ENCODE data around the gene TEX19. TPM values are rescaled to one million over a fixed set of nuclear protein-coding genes. Genes with fewer than 3 reads are reported as not detected.

The TEX19 gene
- total RNA-seq, 2 donors from 2014 or later = 0.46 to 0.48 TPM

GRCh38 chr17:82407255-82407654, 48.2 kb downstream of the TEX19 start:
- H3K4me1 ChIP-seq (ENCODE audit: control insufficient read depth, insufficient read depth, low read length) = no peaks in the 10 kb centered on the region
- no peaks in the 10 kb centered on the region for H3K4me1 Mint-ChIP-seq
- no peaks in the 10 kb centered on the region for H3K9me3 Mint-ChIP-seq
- H3K27me3 ChIP-seq (ENCODE audit: control insufficient read depth, insufficient read depth, low read length, poor library complexity, severe bottlenecking) = no peaks in the 10 kb centered on the region
- no peak overlapping the region for H3K9ac ChIP-seq (ENCODE audit: extremely low read depth, low read length, poor library complexity, severe bottlenecking)
- 92 to 95% methylated on average over 13 of the region's 13 CpGs for WGBS, 2 experiments (ENCODE audit: insufficient coverage in 1 of 2, insufficient read length in 1 of 2)
- H3K9me3 ChIP-seq (ENCODE audit: control insufficient read depth, low read length) = no peaks in the 10 kb centered on the region
- H3K27me3 Mint-ChIP-seq (ENCODE audit: insufficient read depth) = no peaks in the 10 kb centered on the region
- H3K4me3 ChIP-seq (ENCODE audit: low read length) = no peak overlapping the region
- no peak overlapping the region for H3K27ac ChIP-seq (ENCODE audit: low read depth, low read length)
- peaks cover 16% of the 10 kb centered on the region for H3K36me3 Mint-ChIP-seq (ENCODE audit: low read depth)
- peaks cover 7% of the 10 kb centered on the region for H3K36me3 ChIP-seq (ENCODE audit: control insufficient read depth, insufficient read depth, low read length)
- H3K4me3 Mint-ChIP-seq = no peak overlapping the region
- no peak for DNase-seq
- TF ChIP-seq, protein P1, sequence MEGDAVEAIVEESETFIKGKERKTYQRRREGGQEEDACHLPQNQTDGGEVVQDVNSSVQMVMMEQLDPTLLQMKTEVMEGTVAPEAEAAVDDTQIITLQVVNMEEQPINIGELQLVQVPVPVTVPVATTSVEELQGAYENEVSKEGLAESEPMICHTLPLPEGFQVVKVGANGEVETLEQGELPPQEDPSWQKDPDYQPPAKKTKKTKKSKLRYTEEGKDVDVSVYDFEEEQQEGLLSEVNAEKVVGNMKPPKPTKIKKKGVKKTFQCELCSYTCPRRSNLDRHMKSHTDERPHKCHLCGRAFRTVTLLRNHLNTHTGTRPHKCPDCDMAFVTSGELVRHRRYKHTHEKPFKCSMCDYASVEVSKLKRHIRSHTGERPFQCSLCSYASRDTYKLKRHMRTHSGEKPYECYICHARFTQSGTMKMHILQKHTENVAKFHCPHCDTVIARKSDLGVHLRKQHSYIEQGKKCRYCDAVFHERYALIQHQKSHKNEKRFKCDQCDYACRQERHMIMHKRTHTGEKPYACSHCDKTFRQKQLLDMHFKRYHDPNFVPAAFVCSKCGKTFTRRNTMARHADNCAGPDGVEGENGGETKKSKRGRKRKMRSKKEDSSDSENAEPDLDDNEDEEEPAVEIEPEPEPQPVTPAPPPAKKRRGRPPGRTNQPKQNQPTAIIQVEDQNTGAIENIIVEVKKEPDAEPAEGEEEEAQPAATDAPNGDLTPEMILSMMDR (conservative IDR thresholded peaks at IDR 0.05) = no peak
- H3K27ac Mint-ChIP-seq = no peak overlapping the region

DNA sequence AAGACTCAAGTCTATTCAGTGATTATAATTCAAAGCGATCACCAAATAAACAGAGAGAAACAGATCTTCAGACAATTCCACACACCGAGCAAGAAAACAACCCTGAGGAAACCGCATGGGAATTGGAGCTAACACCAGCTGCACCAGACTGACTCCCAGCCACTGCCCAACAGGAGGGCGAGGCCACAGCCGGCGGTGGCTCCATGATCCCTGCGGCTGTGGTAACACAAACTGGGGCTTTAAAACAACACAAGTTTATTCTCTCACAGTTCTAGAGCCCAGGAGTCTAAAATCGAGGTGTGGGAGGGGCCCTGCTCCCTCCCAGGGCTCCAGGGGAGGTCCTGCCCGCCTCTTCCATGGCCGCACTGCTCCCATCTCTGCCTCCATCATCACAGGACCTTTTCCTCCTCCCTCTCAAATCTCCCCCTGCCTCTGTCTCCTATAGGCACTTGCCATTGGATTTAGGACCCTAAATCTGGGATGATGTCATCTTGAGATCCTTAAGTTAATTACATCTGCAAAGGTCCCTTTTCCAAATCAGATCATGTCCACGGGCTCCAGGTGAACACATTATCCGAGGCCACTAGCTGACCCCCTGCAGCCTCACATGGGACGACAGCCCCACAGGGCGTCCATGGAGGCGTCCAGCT, 49.4 kb downstream of the TEX19 start:
- Mint-ChIP-seq H3K4me1 (no peaks in the 10 kb centered on the region), H3K36me3 (ENCODE audit: low read depth) (peaks cover 10% of the 10 kb centered on the region), H3K9me3 (no peaks in the 10 kb centered on the region), H3K27me3 (ENCODE audit: insufficient read depth) (no peaks in the 10 kb centered on the region), H3K27ac (no peak overlapping the region), H3K4me3 (no peak overlapping the region)
- WGBS, 2 experiments (ENCODE audit: insufficient coverage in 1 of 2, insufficient read length in 1 of 2) = 90 to 97% methylated on average over 11 to 15 of the region's 15 CpGs
- H3K9ac ChIP-seq (ENCODE audit: extremely low read depth, low read length, poor library complexity, severe bottlenecking) = no peak overlapping the region
- H3K27me3 ChIP-seq (ENCODE audit: control insufficient read depth, insufficient read depth, low read length, poor library complexity, severe bottlenecking) = no peaks in the 10 kb centered on the region
- no peak overlapping the region for H3K4me3 ChIP-seq (ENCODE audit: low read length)
- H3K4me1 ChIP-seq (ENCODE audit: control insufficient read depth, insufficient read depth, low read length) = no peaks in the 10 kb centered on the region
- no peak for DNase-seq
- H3K36me3 ChIP-seq (ENCODE audit: control insufficient read depth, insufficient read depth, low read length) = peaks cover 6% of the 10 kb centered on the region
- H3K27ac ChIP-seq (ENCODE audit: low read depth, low read length) = no peak overlapping the region
- TF ChIP-seq, protein P1 (conservative IDR thresholded peaks at IDR 0.05) = no peak
- no peaks in the 10 kb centered on the region for H3K9me3 ChIP-seq (ENCODE audit: control insufficient read depth, low read length)

GRCh38 chr17:82408938-82409318, 49.9 kb downstream of the TEX19 start:
- no peaks in the 10 kb centered on the region for H3K4me1 ChIP-seq (ENCODE audit: control insufficient read depth, insufficient read depth, low read length)
- no peak overlapping the region for H3K9ac ChIP-seq (ENCODE audit: extremely low read depth, low read length, poor library complexity, severe bottlenecking)
- no peaks in the 10 kb centered on the region for H3K4me1 Mint-ChIP-seq
- no peaks in the 10 kb centered on the region for H3K9me3 Mint-ChIP-seq
- no peak overlapping the region for H3K4me3 ChIP-seq (ENCODE audit: low read length)
- TF ChIP-seq, protein P1 (conservative IDR thresholded peaks at IDR 0.05) = no peak
- peaks cover 7% of the 10 kb centered on the region for H3K36me3 Mint-ChIP-seq (ENCODE audit: low read depth)
- no peak for DNase-seq
- H3K27ac Mint-ChIP-seq = no peak overlapping the region
- H3K9me3 ChIP-seq (ENCODE audit: control insufficient read depth, low read length) = no peaks in the 10 kb centered on the region
- H3K27me3 ChIP-seq (ENCODE audit: control insufficient read depth, insufficient read depth, low read length, poor library complexity, severe bottlenecking) = no peaks in the 10 kb centered on the region
- WGBS, 2 experiments (ENCODE audit: insufficient coverage in 1 of 2, insufficient read length in 1 of 2) = 95 to 97% methylated on average over 21 of the region's 21 CpGs
- no peak overlapping the region for H3K4me3 Mint-ChIP-seq
- peaks cover 4% of the 10 kb centered on the region for H3K36me3 ChIP-seq (ENCODE audit: control insufficient read depth, insufficient read depth, low read length)
- H3K27ac ChIP-seq (ENCODE audit: low read depth, low read length) = no peak overlapping the region
- no peaks in the 10 kb centered on the region for H3K27me3 Mint-ChIP-seq (ENCODE audit: insufficient read depth)
